Common myeloid progenitor, CD34-positive (primary cell): ENCODE measurements around the gene ADAMTSL1.

ENCODE experiments used
- CTCF ChIA-PET: fragments of 350-600 bp; sonication (Branson Sonifier 250); formaldehyde crosslinking; loops from one replicate; lab custom pipeline; 2021; ENCODE audit warnings: antibody characterized with exemption; lab: Charles Lee
- POLR2A ChIA-PET: fragments of 350-600 bp; sonication (Branson Sonifier 250); formaldehyde crosslinking; loops from one replicate; lab custom pipeline; 2021; ENCODE audit warnings: antibody characterized with exemption; lab: Charles Lee
- DNase-seq, 3 donors: peaks; one replicate each; pipeline versions ENCODE4 v3.0.0 to v3.0.0-alpha.2; 2013
- H3K27ac ChIP-seq, 2 experiments: 1 replicate in 1 of 2; 2 replicates in 1 of 2; pipeline ENCODE4 v1.7.0; 2013; ENCODE audit warnings: inconsistent platforms in 2 of 2, low read length in 2 of 2, mild to moderate bottlenecking in 2 of 2, low read depth in 1 of 2, moderate library complexity in 1 of 2; ENCODE audit not compliant: severe bottlenecking in 2 of 2, insufficient read depth in 1 of 2, poor library complexity in 1 of 2
- H3K27me3 ChIP-seq, 5 experiments: replicated peaks in 2 of 5; 1 replicate in 3 of 5; 2 replicates in 2 of 5; pipeline versions ENCODE4 v1.6.1 to v1.7.0; 2013; ENCODE audit warnings: low read length in 4 of 5, mild to moderate bottlenecking in 2 of 5, moderate library complexity in 2 of 5, inconsistent platforms in 1 of 5; ENCODE audit not compliant: insufficient read depth in 5 of 5, control insufficient read depth in 4 of 5
- H3K36me3 ChIP-seq, 4 experiments: 1 replicate in 2 of 4; 2 replicates in 2 of 4; pipeline versions ENCODE4 v1.6.1 to v1.7.0; 2013; ENCODE audit warnings: low read length in 3 of 4, control low read depth in 1 of 4, mild to moderate bottlenecking in 1 of 4; ENCODE audit not compliant: control insufficient read depth in 4 of 4, insufficient read depth in 4 of 4
- H3K4me1 ChIP-seq, 4 experiments: 1 replicate in 3 of 4; 2 replicates in 1 of 4; pipeline versions ENCODE4 v1.6.1 to v1.7.1; 2013; ENCODE audit warnings: low read length in 3 of 4, mild to moderate bottlenecking in 3 of 4, control low read depth in 1 of 4, inconsistent platforms in 1 of 4, moderate library complexity in 1 of 4; ENCODE audit not compliant: control insufficient read depth in 4 of 4, insufficient read depth in 4 of 4; ENCODE audit errors: control extremely low read depth in 1 of 4
- H3K4me3 ChIP-seq, 7 experiments: 1 replicate in 4 of 7; 2 replicates in 3 of 7; pipeline versions ENCODE4 v1.5.1 to v1.7.0; 2013; ENCODE audit warnings: mild to moderate bottlenecking in 7 of 7, low read length in 6 of 7, moderate library complexity in 6 of 7, inconsistent platforms in 2 of 7, low read depth in 2 of 7, control low read depth in 1 of 7; ENCODE audit not compliant: insufficient read depth in 4 of 7, control insufficient read depth in 1 of 7; ENCODE audit errors: extremely low read depth in 1 of 7
- H3K9me3 ChIP-seq, 5 experiments: 1 replicate in 4 of 5; 2 replicates in 1 of 5; pipeline versions ENCODE4 v1.6.1 to v1.7.1; 2013; ENCODE audit warnings: low read length in 4 of 5, mild to moderate bottlenecking in 2 of 5, inconsistent platforms in 1 of 5, low read depth in 1 of 5, moderate library complexity in 1 of 5; ENCODE audit not compliant: control insufficient read depth in 4 of 5, insufficient read depth in 2 of 5; ENCODE audit errors: control extremely low read depth in 1 of 5
- WGBS: methylation state at CpG from one replicate; pipeline ENCODE4 v1.1.5; 2013; ENCODE audit not compliant: insufficient coverage; 5-methylcytosine and 5-hydroxymethylcytosine counted together

The ADAMTSL1 gene

DNA sequence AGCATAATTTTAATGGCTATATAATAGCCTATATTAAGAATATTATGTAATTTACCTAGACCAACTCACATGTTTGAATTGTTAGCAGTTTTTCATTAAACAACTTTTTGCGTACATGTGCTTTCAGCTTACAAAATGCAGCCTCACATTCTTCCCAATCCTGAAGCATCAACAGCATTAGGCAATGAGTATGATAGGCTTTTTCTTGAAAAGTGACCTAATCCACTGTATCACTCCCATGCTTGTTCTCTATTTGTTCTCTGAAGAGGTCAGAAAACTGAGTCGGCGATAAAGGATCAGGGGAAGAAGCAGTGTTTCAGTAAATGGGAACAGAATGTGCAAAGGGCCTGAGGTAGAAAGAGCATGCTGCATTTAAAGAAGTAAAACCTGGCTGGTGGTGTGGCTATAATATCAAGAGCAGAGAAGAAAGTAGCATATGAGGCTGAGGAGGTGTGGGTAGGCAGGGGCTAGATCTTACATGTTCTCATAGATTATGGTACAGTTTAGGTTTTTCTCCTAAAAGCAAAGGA lies 346.7 kb downstream of the ADAMTSL1 start:
- H3K4me1 ChIP-seq, result peaks cover 0 to 2% (median 0%) of the 10 kb centered on the region in 4 experiments
- 100% methylated on average over 2 of the region's 3 CpGs for WGBS
- H3K9me3 ChIP-seq, result no peaks in the 10 kb centered on the region
- ChIA-PET POLR2A (no interaction called here), CTCF (no interaction called here)
- H3K4me3 ChIP-seq, result no peak overlapping the region
- H3K27me3 ChIP-seq, result peaks cover 0 to 1% (median 0%) of the 10 kb centered on the region in 5 experiments
- H3K27ac ChIP-seq, result no peak overlapping the region
- no peak for DNase-seq
- no peaks in the 10 kb centered on the region for H3K36me3 ChIP-seq

- ChIA-PET CTCF (no interaction called here), POLR2A (no interaction called here)
- no peak overlapping the region for H3K27ac ChIP-seq
- H3K9me3 ChIP-seq, result no peaks in the 10 kb centered on the region
- no peak for DNase-seq
- H3K4me1 ChIP-seq, result peaks cover 0 to 10% (median 0%) of the 10 kb centered on the region in 4 experiments
- WGBS, result 85% methylated on average over 3 of the region's 3 CpGs
- H3K27me3 ChIP-seq, result peaks cover 0 to 1% (median 0%) of the 10 kb centered on the region in 5 experiments
- no peaks in the 10 kb centered on the region for H3K36me3 ChIP-seq
- no peak overlapping the region for H3K4me3 ChIP-seq
Observed at GRCh38 chr9:18821788-18822187, 347.8 kb downstream of the ADAMTSL1 start.

- POLR2A ChIA-PET, result no interaction called here
- WGBS, result 95% methylated on average over 4 of the region's 5 CpGs
- CTCF ChIA-PET, result no interaction called here
Observed at GRCh38 chr9:18822850-18823249, 348.9 kb downstream of the ADAMTSL1 start.

GRCh38 chr9:18824095-18824666 lies 350.2 kb downstream of the ADAMTSL1 start:
- ChIA-PET CTCF (no interaction called here), POLR2A (no interaction called here)
- Histone ChIP-seq H3K4me1 (peaks cover 0 to 10% (median 0%) of the 10 kb centered on the region in 4 experiments), H3K9me3 (no peaks in the 10 kb centered on the region), H3K36me3 (no peaks in the 10 kb centered on the region), H3K4me3 (no peak overlapping the region), H3K27me3 (no peaks in the 10 kb centered on the region), H3K27ac (no peak overlapping the region)
- DNase-seq, result no peak
- WGBS, result 95% methylated on average over 4 of the region's 4 CpGs

More at GRCh38 chr9:18822850-18823249, 348.9 kb downstream of the ADAMTSL1 start:
- H3K9me3 ChIP-seq, result no peaks in the 10 kb centered on the region
- H3K27me3 ChIP-seq, result peaks cover 0 to 1% (median 0%) of the 10 kb centered on the region in 5 experiments
- DNase-seq, result no peak
- H3K36me3 ChIP-seq, result no peaks in the 10 kb centered on the region
- H3K27ac ChIP-seq, result no peak overlapping the region
- H3K4me1 ChIP-seq, result peaks cover 0 to 10% (median 0%) of the 10 kb centered on the region in 4 experiments
- no peak overlapping the region for H3K4me3 ChIP-seq

DNA sequence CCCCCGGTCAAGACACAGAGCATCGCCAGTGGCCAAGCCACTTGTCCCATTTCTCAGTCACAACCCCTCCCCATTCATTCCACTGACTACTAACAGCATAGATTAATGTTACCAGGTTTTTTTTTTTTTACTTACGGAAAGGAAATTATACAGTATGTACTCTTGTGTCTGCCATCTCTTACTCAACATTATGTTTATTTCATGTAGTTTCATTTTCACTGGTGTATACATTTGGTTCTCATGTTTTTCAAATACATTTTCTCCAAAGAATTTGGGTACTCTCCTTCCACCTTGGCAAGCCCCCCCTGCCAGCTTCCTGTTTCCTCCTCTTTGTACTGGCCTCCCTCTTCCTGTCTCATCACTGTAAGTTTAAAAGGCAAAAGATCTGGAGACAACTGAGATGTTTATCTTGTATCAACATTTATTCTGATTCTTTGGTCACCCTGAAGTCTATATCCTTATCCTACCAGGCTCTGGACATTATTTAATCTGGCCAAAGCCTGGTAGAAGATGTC lies 351.8 kb downstream of the ADAMTSL1 start:
- CTCF ChIA-PET, result no interaction called here
- Histone ChIP-seq H3K9me3 (no peaks in the 10 kb centered on the region), H3K27me3 (peaks cover 0 to 1% (median 0%) of the 10 kb centered on the region in 5 experiments), H3K4me3 (no peak overlapping the region), H3K4me1 (peaks cover 0 to 10% (median 0%) of the 10 kb centered on the region in 4 experiments), H3K27ac (no peak overlapping the region), H3K36me3 (no peaks in the 10 kb centered on the region)
- 100% methylated on average over 1 of the region's 3 CpGs for WGBS
- DNase-seq, result no peak
- POLR2A ChIA-PET, result no interaction called here

DNA sequence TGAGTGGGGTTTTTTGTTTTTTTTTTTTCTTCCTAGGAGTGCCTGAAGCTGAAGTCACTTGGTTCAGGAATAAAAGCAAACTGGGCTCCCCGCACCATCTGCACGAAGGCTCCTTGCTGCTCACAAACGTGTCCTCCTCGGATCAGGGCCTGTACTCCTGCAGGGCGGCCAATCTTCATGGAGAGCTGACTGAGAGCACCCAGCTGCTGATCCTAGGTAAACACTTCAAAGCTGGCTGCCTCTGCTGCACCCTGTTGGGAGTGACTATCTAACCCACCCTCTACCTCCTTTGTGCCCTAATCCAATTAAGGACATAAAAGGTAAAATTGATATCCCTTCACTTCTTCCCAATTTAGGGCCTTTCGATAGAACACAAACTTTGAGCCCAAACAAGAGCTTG lies 352.3 kb downstream of the ADAMTSL1 start:
- no peak for DNase-seq
- H3K27ac ChIP-seq, result no peak overlapping the region
- H3K4me3 ChIP-seq, result no peak overlapping the region
- H3K4me1 ChIP-seq, result peaks cover 0 to 10% (median 0%) of the 10 kb centered on the region in 4 experiments
- 97% methylated on average over 5 of the region's 6 CpGs for WGBS
- POLR2A ChIA-PET, result no interaction called here
- CTCF ChIA-PET, result no interaction called here
- no peaks in the 10 kb centered on the region for H3K36me3 ChIP-seq
- no peaks in the 10 kb centered on the region for H3K9me3 ChIP-seq
- H3K27me3 ChIP-seq, result peaks cover 0 to 1% (median 0%) of the 10 kb centered on the region in 5 experiments

DNA sequence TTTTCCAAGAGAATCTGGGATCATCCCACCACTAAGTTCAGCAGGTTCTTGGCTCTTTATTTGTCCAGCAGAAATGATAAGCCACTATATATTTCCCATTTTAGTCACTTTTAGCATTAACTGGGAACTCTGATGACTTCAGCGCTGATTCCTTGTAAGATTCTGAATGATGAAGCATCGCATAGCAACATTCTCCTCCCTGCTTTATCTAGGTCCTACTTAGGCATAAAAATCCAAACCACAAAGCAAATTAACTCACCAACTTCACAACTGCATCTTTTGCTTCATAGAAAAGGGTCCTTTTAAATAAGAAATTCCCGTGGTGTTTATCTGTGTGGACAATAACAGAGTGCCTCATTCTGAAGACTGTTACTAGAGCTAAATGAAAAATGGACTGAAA lies 355.1 kb downstream of the ADAMTSL1 start:
- no peak for DNase-seq
- H3K4me3 ChIP-seq, result no peak overlapping the region
- CTCF ChIA-PET, result no interaction called here
- no peaks in the 10 kb centered on the region for H3K36me3 ChIP-seq
- H3K4me1 ChIP-seq, result peaks cover 0 to 10% (median 0%) of the 10 kb centered on the region in 4 experiments
- no peaks in the 10 kb centered on the region for H3K9me3 ChIP-seq
- H3K27me3 ChIP-seq, result peaks cover 0 to 1% (median 0%) of the 10 kb centered on the region in 5 experiments
- POLR2A ChIA-PET, result no interaction called here
- 94% methylated on average over 2 of the region's 3 CpGs for WGBS
- no peak overlapping the region for H3K27ac ChIP-seq
